Hindlimb muscle (tissue), 1 donor: ENCODE measurements around the gene DAZAP1. TPM values are rescaled to one million over a fixed set of nuclear protein-coding genes. Genes with fewer than 3 reads are reported as not detected.

Experiments used
- DNase-seq: peaks from one replicate; pipeline ENCODE4 v3.0.0-alpha.2; 2013
- polyA plus RNA-seq: library from polyadenylated mRNA; unstranded; fragments of 120-200 nt; gene quantifications from one replicate; pipeline ENCODE4 v1.2.1, GENCODE V29; 2013; ENCODE audit not compliant: insufficient read length

Gene DAZAP1
- polyA plus RNA-seq, 1 donor, result 82.0 TPM

GRCh38 chr19:1377176-1377964, 30.0 kb upstream of the DAZAP1 start:
- DNase-seq, result no peak

- DNase-seq, result no peak
Observed at GRCh38 chr19:1377965-1378785, 29.2 kb upstream of the DAZAP1 start.

GRCh38 chr19:1379126-1379905, 28.1 kb upstream of the DAZAP1 start:
- DNase-seq, result no peak

- no peak for DNase-seq
Observed at GRCh38 chr19:1379961-1380489, 27.4 kb upstream of the DAZAP1 start.

GRCh38 chr19:1382250-1382649, 25.1 kb upstream of the DAZAP1 start:
- DNase-seq, result no peak

GRCh38 chr19:1383017-1383311, 24.4 kb upstream of the DAZAP1 start:
- no peak for DNase-seq

GRCh38 chr19:1383312-1384084, 23.9 kb upstream of the DAZAP1 start, which contains the start of gene NDUFS7:
Gene NDUFS7 (plus strand): TSS chr19:1383907. CDS start chr19:1383927, 20 bp downstream.
- DNase-seq, result peak; percentile 94

- no peak for DNase-seq
Observed at GRCh38 chr19:1384085-1384462, 23.3 kb upstream of the DAZAP1 start.

- DNase-seq, result no peak
Observed at GRCh38 chr19:1384478-1385110, 22.8 kb upstream of the DAZAP1 start.

- DNase-seq, result no peak
Observed at GRCh38 chr19:1385816-1386215, 21.6 kb upstream of the DAZAP1 start.

- no peak for DNase-seq
Observed at GRCh38 chr19:1386945-1387683, 20.3 kb upstream of the DAZAP1 start.

GRCh38 chr19:1387684-1388636, 19.4 kb upstream of the DAZAP1 start:
- no peak for DNase-seq

- DNase-seq, result no peak
Observed at GRCh38 chr19:1388637-1389026, 18.8 kb upstream of the DAZAP1 start.

GRCh38 chr19:1389033-1389940, 18.1 kb upstream of the DAZAP1 start:
- DNase-seq, result no peak

- DNase-seq, result no peak
Observed at GRCh38 chr19:1390890-1391423, 16.4 kb upstream of the DAZAP1 start.

- DNase-seq, result no peak
Observed at GRCh38 chr19:1392407-1392806, 15.0 kb upstream of the DAZAP1 start.

- DNase-seq, result no peak
Observed at GRCh38 chr19:1392939-1393530, 14.4 kb upstream of the DAZAP1 start.

- DNase-seq, result no peak
Observed at GRCh38 chr19:1393841-1394240, 13.5 kb upstream of the DAZAP1 start.
